Measurements from ENCODE around the gene RGS6.

DNA sequence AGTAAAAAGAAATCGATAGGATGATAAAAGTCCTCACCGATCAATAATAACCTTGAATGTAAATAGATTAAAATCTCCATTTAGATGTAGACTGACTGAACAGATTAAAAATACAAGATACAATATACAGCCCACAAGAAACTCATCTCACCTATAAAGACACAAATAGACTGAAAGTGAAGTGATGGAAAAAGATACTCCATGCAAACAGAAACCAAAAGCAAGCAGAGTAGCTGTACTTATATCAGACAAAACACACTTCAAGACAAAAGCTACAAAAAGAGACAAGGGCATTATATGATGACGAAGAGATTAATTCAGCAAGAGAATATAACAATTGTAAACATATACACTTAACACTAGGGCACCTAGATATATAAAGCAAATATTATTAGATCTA is 444.8 kb downstream of the RGS6 start:
- TF ChIP-seq POLR2A (IDR thresholded peaks at IDR 0.05): no peak
- no peak for TF ChIP-seq CTCF (IDR thresholded peaks at IDR 0.05)

Data from thyroid gland (tissue), 4 donors.